ENCODE data around the gene CCDC12. TPM values are rescaled to one million over a fixed set of nuclear protein-coding genes. Genes with fewer than 3 reads are reported as not detected.

Gene CCDC12
- polyA plus RNA-seq, 1 donor = 57.3 TPM

DNA sequence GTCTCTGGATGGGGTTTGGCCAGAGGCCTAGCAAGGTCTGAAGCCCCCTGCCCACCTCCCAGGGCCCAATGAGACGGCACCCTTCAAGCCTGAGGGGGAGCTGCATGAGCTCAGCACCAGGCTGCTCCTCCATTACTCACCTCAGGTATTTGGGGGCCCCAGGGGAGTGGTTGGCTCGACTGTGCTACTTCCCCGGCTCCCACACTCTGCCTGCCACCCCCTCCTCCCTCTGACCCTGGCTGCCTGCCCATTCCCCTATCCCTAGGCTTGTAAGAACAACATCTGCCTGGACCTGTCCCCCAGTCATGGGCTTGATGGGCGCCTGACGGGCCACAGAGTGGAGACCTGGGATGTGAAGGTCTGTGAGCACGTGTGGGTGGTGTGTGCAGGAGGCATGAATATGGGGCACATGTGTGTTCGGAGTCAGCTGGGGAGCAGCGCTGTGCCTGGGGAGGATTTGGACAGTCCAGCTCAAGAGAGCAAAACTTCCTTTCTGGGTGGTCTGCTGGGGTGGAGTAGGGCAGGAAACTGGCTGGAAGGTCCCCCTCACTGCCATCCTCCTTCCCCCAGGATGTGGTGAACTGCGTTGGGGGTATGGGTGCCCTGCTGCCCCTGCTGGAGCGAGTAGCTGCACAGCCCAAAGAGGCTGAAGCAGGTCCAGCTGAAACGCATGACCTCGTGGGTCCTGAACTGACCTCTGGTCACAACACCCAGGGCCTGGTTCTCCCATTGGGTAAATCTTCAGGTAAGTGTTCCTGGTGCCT is 20.3 kb upstream of the CCDC12 start:
- peaks cover 43% of the 10 kb centered on the region for H3K36me3 ChIP-seq (ENCODE audit: control insufficient read depth, insufficient read depth, low read length)
- WGBS (ENCODE audit: insufficient coverage, low lambda C conversion rate) = no CpG with 5 or more reads among the region's 12 CpGs
- no peak for DNase-seq
- no peak overlapping the region for H3K4me3 ChIP-seq (ENCODE audit: low read length)
- no peak overlapping the region for H3K27ac ChIP-seq (ENCODE audit: low read length)
- peaks cover 17% of the 10 kb centered on the region for H3K4me1 ChIP-seq (ENCODE audit: control insufficient read depth, insufficient read depth, low read length)
- no peaks in the 10 kb centered on the region for H3K9me3 ChIP-seq (ENCODE audit: control insufficient read depth, low read depth, low read length)
- H3K27me3 ChIP-seq (ENCODE audit: control insufficient read depth, insufficient read depth, low read length) = no peaks in the 10 kb centered on the region

- WGBS (ENCODE audit: insufficient coverage, low lambda C conversion rate) = no CpG with 5 or more reads among the region's 22 CpGs
- DNase-seq = no peak
- peaks cover 17% of the 10 kb centered on the region for H3K4me1 ChIP-seq (ENCODE audit: control insufficient read depth, insufficient read depth, low read length)
- H3K36me3 ChIP-seq (ENCODE audit: control insufficient read depth, insufficient read depth, low read length) = peaks cover 42% of the 10 kb centered on the region
- no peaks in the 10 kb centered on the region for H3K9me3 ChIP-seq (ENCODE audit: control insufficient read depth, low read depth, low read length)
- H3K4me3 ChIP-seq (ENCODE audit: low read length) = no peak overlapping the region
- no peak overlapping the region for H3K27ac ChIP-seq (ENCODE audit: low read length)
- H3K27me3 ChIP-seq (ENCODE audit: control insufficient read depth, insufficient read depth, low read length) = no peaks in the 10 kb centered on the region
These were observed 19.5 kb upstream of the CCDC12 start for GRCh38 chr3:46995901-46996562.

GRCh38 chr3:46994801-46995731 is 18.5 kb upstream of the CCDC12 start:
- H3K36me3 ChIP-seq (ENCODE audit: control insufficient read depth, insufficient read depth, low read length) = peaks cover 39% of the 10 kb centered on the region
- DNase-seq = no peak
- H3K9me3 ChIP-seq (ENCODE audit: control insufficient read depth, low read depth, low read length) = no peaks in the 10 kb centered on the region
- H3K27me3 ChIP-seq (ENCODE audit: control insufficient read depth, insufficient read depth, low read length) = no peaks in the 10 kb centered on the region
- no peak overlapping the region for H3K27ac ChIP-seq (ENCODE audit: low read length)
- WGBS (ENCODE audit: insufficient coverage, low lambda C conversion rate) = no CpG with 5 or more reads among the region's 29 CpGs
- H3K4me1 ChIP-seq (ENCODE audit: control insufficient read depth, insufficient read depth, low read length) = peaks cover 17% of the 10 kb centered on the region
- H3K4me3 ChIP-seq (ENCODE audit: low read length) = no peak overlapping the region

DNA sequence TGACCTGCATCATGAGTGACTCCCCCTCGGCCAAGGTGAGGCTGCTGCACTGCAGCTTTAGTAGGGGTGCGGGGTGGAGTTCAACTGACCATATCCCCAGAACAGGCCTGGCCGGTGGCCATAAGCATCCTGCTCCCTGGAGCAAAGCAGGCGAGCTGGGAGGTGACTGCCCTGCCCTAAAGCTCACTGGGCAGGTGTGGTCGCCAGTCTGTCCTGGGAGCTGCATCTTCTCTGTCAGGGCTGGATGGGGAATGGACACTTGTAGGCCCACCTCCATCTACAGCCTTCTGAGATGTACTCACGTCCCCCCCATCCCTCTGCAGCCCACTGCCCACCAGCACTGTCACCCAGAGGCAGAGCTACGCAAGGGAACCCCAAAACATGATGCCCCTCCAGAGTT is 17.4 kb upstream of the CCDC12 start:
- DNase-seq = no peak
- no peak overlapping the region for H3K4me3 ChIP-seq (ENCODE audit: low read length)
- WGBS (ENCODE audit: insufficient coverage, low lambda C conversion rate) = 80% methylated on average over 1 of the region's 7 CpGs
- no peaks in the 10 kb centered on the region for H3K9me3 ChIP-seq (ENCODE audit: control insufficient read depth, low read depth, low read length)
- no peak overlapping the region for H3K27ac ChIP-seq (ENCODE audit: low read length)
- no peaks in the 10 kb centered on the region for H3K27me3 ChIP-seq (ENCODE audit: control insufficient read depth, insufficient read depth, low read length)
- peaks cover 12% of the 10 kb centered on the region for H3K4me1 ChIP-seq (ENCODE audit: control insufficient read depth, insufficient read depth, low read length)
- H3K36me3 ChIP-seq (ENCODE audit: control insufficient read depth, insufficient read depth, low read length) = peaks cover 36% of the 10 kb centered on the region

GRCh38 chr3:46993292-46993691 is 16.7 kb upstream of the CCDC12 start:
- Histone ChIP-seq H3K4me1 (ENCODE audit: control insufficient read depth, insufficient read depth, low read length) (peaks cover 6% of the 10 kb centered on the region), H3K4me3 (ENCODE audit: low read length) (no peak overlapping the region)
- DNase-seq = no peak

GRCh38 chr3:46992231-46992630 is 15.7 kb upstream of the CCDC12 start:
- Histone ChIP-seq H3K27ac (ENCODE audit: low read length) (no peak overlapping the region), H3K9me3 (ENCODE audit: control insufficient read depth, low read depth, low read length) (no peaks in the 10 kb centered on the region), H3K4me3 (ENCODE audit: low read length) (no peak overlapping the region), H3K27me3 (ENCODE audit: control insufficient read depth, insufficient read depth, low read length) (no peaks in the 10 kb centered on the region), H3K36me3 (ENCODE audit: control insufficient read depth, insufficient read depth, low read length) (peaks cover 35% of the 10 kb centered on the region), H3K4me1 (ENCODE audit: control insufficient read depth, insufficient read depth, low read length) (peaks cover 9% of the 10 kb centered on the region)
- no CpG with 5 or more reads among the region's 9 CpGs for WGBS (ENCODE audit: insufficient coverage, low lambda C conversion rate)
- DNase-seq = no peak

More at GRCh38 chr3:46993292-46993691, 16.7 kb upstream of the CCDC12 start:
- H3K36me3 ChIP-seq (ENCODE audit: control insufficient read depth, insufficient read depth, low read length) = peaks cover 35% of the 10 kb centered on the region
- WGBS (ENCODE audit: insufficient coverage, low lambda C conversion rate) = no CpG with 5 or more reads among the region's 2 CpGs
- no peaks in the 10 kb centered on the region for H3K27me3 ChIP-seq (ENCODE audit: control insufficient read depth, insufficient read depth, low read length)
- no peak overlapping the region for H3K27ac ChIP-seq (ENCODE audit: low read length)
- H3K9me3 ChIP-seq (ENCODE audit: control insufficient read depth, low read depth, low read length) = no peaks in the 10 kb centered on the region

- Histone ChIP-seq H3K27me3 (ENCODE audit: control insufficient read depth, insufficient read depth, low read length) (no peaks in the 10 kb centered on the region), H3K4me3 (ENCODE audit: low read length) (no peak overlapping the region), H3K9me3 (ENCODE audit: control insufficient read depth, low read depth, low read length) (no peaks in the 10 kb centered on the region), H3K36me3 (ENCODE audit: control insufficient read depth, insufficient read depth, low read length) (peaks cover 30% of the 10 kb centered on the region), H3K27ac (ENCODE audit: low read length) (no peak overlapping the region), H3K4me1 (ENCODE audit: control insufficient read depth, insufficient read depth, low read length) (peaks cover 16% of the 10 kb centered on the region)
- no CpG with 5 or more reads among the region's 16 CpGs for WGBS (ENCODE audit: insufficient coverage, low lambda C conversion rate)
- DNase-seq = no peak
These were observed 15.0 kb upstream of the CCDC12 start for GRCh38 chr3:46991406-46992165.

DNA sequence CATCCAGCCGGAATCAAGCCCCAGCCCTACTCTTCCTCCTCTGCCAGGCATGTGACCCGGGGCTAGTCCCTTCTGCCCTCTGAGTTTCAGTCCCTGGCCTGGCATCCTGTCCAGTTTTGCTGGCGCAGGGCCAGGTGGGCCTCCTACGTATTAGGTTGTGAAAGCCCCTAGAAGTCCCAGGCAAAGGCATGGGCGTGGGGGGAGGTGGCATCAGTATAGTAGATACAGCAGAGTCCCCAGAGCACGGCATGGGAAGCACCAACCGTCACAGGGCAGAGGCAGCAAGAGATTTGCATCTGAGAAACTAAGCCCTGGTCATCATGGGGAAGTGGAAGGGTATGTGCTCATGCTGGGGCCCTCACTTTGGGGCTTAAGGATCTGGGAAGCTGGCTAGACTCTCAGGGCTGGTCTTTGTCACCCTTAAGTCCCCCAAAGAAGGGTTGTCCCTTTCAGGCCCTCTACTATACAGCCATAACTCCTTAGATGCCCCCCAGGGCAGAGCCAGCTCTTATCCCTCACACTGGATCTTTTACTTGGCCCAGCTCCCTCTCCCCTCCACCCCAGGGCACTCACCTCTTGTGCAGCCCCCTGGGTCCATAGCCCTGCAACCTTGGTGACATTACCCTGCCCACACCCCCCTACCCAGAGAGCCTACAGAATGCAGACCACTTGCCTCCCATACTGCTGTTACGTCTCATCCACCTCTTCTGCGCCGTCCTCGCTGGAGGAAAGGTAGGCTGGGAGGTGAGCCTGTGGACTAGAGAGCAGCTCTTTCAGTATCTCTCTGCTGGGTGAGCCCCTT is 14.2 kb upstream of the CCDC12 start:
- peaks cover 30% of the 10 kb centered on the region for H3K36me3 ChIP-seq (ENCODE audit: control insufficient read depth, insufficient read depth, low read length)
- H3K27me3 ChIP-seq (ENCODE audit: control insufficient read depth, insufficient read depth, low read length) = no peaks in the 10 kb centered on the region
- H3K27ac ChIP-seq (ENCODE audit: low read length) = no peak overlapping the region
- H3K9me3 ChIP-seq (ENCODE audit: control insufficient read depth, low read depth, low read length) = no peaks in the 10 kb centered on the region
- H3K4me3 ChIP-seq (ENCODE audit: low read length) = no peak overlapping the region
- H3K4me1 ChIP-seq (ENCODE audit: control insufficient read depth, insufficient read depth, low read length) = peaks cover 23% of the 10 kb centered on the region
- no peak for DNase-seq
- no CpG with 5 or more reads among the region's 11 CpGs for WGBS (ENCODE audit: insufficient coverage, low lambda C conversion rate)

DNA sequence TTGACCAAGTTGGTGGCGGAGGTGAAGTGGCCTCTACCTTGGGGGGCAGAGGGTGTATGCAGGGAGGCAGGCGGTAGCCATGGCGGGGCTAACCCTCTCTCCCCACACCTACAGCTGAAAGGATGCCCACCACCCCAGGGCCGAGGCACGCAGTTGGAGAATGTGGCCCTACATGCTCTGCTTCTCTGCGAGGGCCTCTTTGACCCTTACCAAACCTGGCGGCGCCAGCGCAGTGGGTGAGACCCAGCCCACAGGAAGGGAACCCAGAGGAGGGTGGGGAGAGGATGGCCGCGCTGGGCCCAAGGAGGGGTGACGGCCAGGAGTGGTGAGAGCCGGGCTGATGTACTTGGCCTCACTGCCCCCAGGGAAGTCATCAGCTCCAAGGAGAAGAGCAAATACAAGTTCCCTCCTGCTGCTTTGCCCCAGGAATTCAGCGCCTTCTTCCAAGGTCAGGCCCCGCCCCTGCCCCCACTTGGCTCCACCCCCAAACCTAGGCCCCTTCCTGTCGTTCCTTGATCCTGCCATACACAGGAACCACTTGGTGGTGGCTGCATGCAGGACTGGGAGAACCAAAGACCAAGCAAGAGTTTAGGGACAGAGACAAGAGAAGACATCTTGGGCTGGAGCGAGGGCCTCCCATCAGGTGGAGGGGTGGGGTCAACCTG is 12.7 kb upstream of the CCDC12 start:
- Histone ChIP-seq H3K27me3 (ENCODE audit: control insufficient read depth, insufficient read depth, low read length) (no peaks in the 10 kb centered on the region), H3K4me1 (ENCODE audit: control insufficient read depth, insufficient read depth, low read length) (peaks cover 32% of the 10 kb centered on the region), H3K36me3 (ENCODE audit: control insufficient read depth, insufficient read depth, low read length) (peaks cover 28% of the 10 kb centered on the region), H3K27ac (ENCODE audit: low read length) (no peak overlapping the region), H3K9me3 (ENCODE audit: control insufficient read depth, low read depth, low read length) (no peaks in the 10 kb centered on the region), H3K4me3 (ENCODE audit: low read length) (no peak overlapping the region)
- WGBS (ENCODE audit: insufficient coverage, low lambda C conversion rate) = no CpG with 5 or more reads among the region's 17 CpGs
- DNase-seq = no peak
